SK-N-SH treated with all-trans-retinoic acid at 6 μM for 48 hours (cell line): ENCODE measurements around the gene SLC18A2.

Source experiments
- ATAC-seq: fragments of 200-7000 bp; cut with Tn5 transposase; 3 replicates; pipeline ENCODE4 v1.9.1; 2020; ENCODE audit warnings: mild to moderate bottlenecking, moderate library complexity
- ARNTL ChIP-seq: fragments of 450-650 bp; formaldehyde crosslinking; IDR thresholded peaks from 2 replicates; pipeline ENCODE4 v1.5.0; 2020; ENCODE audit warnings: low read depth, mild to moderate bottlenecking, moderate library complexity, borderline replicate concordance
- BACH2 ChIP-seq: fragments of 250-450 bp; sonication (Bioruptor Pico); IDR thresholded peaks from 2 replicates; pipeline ENCODE4 v1.9.0; 2021; ENCODE audit warnings: mild to moderate bottlenecking, borderline replicate concordance
- CREB5 ChIP-seq: fragments of 250-450 bp; sonication (Bioruptor Pico); IDR thresholded peaks from 2 replicates; pipeline ENCODE4 v1.5.1; 2020; ENCODE audit warnings: low read depth, mild to moderate bottlenecking, moderate library complexity
- CSRNP3 ChIP-seq: fragments of 250-450 bp; sonication (Bioruptor Pico); IDR thresholded peaks from 2 replicates; pipeline ENCODE4 v1.5.1; 2021; ENCODE audit warnings: mild to moderate bottlenecking, moderate library complexity
- ESRRG ChIP-seq: fragments of 250-450 bp; sonication (Bioruptor Pico); IDR thresholded peaks from 2 replicates; pipeline ENCODE4 v1.6.1; 2021; ENCODE audit warnings: mild to moderate bottlenecking
- GLIS3 ChIP-seq: fragments of 250-450 bp; sonication (Bioruptor Pico); IDR thresholded peaks from 2 replicates; pipeline ENCODE4 v1.5.0; 2020; ENCODE audit warnings: mild to moderate bottlenecking, moderate library complexity
- ISL1 ChIP-seq: fragments of 250-450 bp; sonication (Bioruptor Pico); IDR thresholded peaks from 2 replicates; pipeline ENCODE4 v2.1.2; 2022; ENCODE audit warnings: mild to moderate bottlenecking, moderate library complexity
- OSR1 ChIP-seq: fragments of 250-450 bp; sonication (Bioruptor Pico); IDR thresholded peaks from 2 replicates; pipeline ENCODE4 v1.8.0; 2022; ENCODE audit warnings: moderate library complexity, mild to moderate bottlenecking, inconsistent platforms
- POU6F1 ChIP-seq: fragments of 250-450 bp; sonication (Bioruptor Pico); IDR thresholded peaks from 2 replicates; pipeline ENCODE4 v1.8.0; 2021; ENCODE audit warnings: low read depth, mild to moderate bottlenecking, moderate library complexity, borderline replicate concordance
- PPARA ChIP-seq: fragments of 250-450 bp; sonication (Bioruptor Pico); IDR thresholded peaks from 2 replicates; pipeline ENCODE4 v1.5.0; 2020; ENCODE audit warnings: mild to moderate bottlenecking, borderline replicate concordance
- RARB ChIP-seq: fragments of 250-450 bp; sonication (Bioruptor Pico); IDR thresholded peaks from 2 replicates; pipeline ENCODE4 v1.8.0; 2021; ENCODE audit warnings: mild to moderate bottlenecking, moderate library complexity
- SNAI2 ChIP-seq: fragments of 250-450 bp; sonication (Bioruptor Pico); IDR thresholded peaks from 2 replicates; pipeline ENCODE4 v1.5.0; 2020; ENCODE audit warnings: mild to moderate bottlenecking, moderate library complexity
- TCF4 ChIP-seq: fragments of 250-450 bp; sonication (Bioruptor Pico); IDR thresholded peaks from 2 replicates; pipeline ENCODE4 v1.8.0; 2021; ENCODE audit warnings: mild to moderate bottlenecking, moderate library complexity, borderline replicate concordance
- TOX ChIP-seq: fragments of 250-450 bp; sonication (Bioruptor Pico); IDR thresholded peaks from 2 replicates; pipeline ENCODE4 v1.8.0; 2021; ENCODE audit warnings: mild to moderate bottlenecking, moderate library complexity, borderline replicate concordance
- ZC3H10 ChIP-seq: fragments of 250-450 bp; sonication (Bioruptor Pico); IDR thresholded peaks from 2 replicates; pipeline ENCODE4 v1.5.1; 2021; ENCODE audit warnings: mild to moderate bottlenecking, moderate library complexity
- ZFP3 ChIP-seq: fragments of 250-450 bp; sonication (Bioruptor Pico); IDR thresholded peaks from 2 replicates; pipeline ENCODE4 v1.5.0; 2020; ENCODE audit warnings: mild to moderate bottlenecking, moderate library complexity
- ZNF8 ChIP-seq: fragments of 450-650 bp; formaldehyde crosslinking; IDR thresholded peaks from 2 replicates; pipeline ENCODE4 v1.5.0; 2020; ENCODE audit warnings: mild to moderate bottlenecking, moderate library complexity
- TF ChIP-seq, protein P1 (sequence below): fragments of 250-450 bp; sonication (Bioruptor Pico); IDR thresholded peaks from 2 replicates; pipeline ENCODE4 v1.5.0; 2020; ENCODE audit warnings: mild to moderate bottlenecking, moderate library complexity
- TF ChIP-seq, protein P2 (sequence below): fragments of 250-450 bp; sonication (Bioruptor Pico); IDR thresholded peaks from 2 replicates; pipeline ENCODE4 v1.8.0; 2020; ENCODE audit warnings: mild to moderate bottlenecking, moderate library complexity, borderline replicate concordance

Gene SLC18A2

GRCh38 chr10:117222552-117222951 is 18.4 kb upstream of the SLC18A2 start:
- TF ChIP-seq ESRRG (CRISPR knock-in tag) (no peak), CREB5 (CRISPR knock-in tag) (no peak), PPARA (CRISPR knock-in tag) (no peak), POU6F1 (CRISPR knock-in tag) (no peak), TCF4 (CRISPR knock-in tag) (no peak), OSR1 (CRISPR knock-in tag) (no peak), RARB (CRISPR knock-in tag) (no peak), GLIS3 (CRISPR knock-in tag) (no peak), ZFP3 (CRISPR knock-in tag) (no peak), TOX (CRISPR knock-in tag) (no peak)
- TF ChIP-seq, protein P1, sequence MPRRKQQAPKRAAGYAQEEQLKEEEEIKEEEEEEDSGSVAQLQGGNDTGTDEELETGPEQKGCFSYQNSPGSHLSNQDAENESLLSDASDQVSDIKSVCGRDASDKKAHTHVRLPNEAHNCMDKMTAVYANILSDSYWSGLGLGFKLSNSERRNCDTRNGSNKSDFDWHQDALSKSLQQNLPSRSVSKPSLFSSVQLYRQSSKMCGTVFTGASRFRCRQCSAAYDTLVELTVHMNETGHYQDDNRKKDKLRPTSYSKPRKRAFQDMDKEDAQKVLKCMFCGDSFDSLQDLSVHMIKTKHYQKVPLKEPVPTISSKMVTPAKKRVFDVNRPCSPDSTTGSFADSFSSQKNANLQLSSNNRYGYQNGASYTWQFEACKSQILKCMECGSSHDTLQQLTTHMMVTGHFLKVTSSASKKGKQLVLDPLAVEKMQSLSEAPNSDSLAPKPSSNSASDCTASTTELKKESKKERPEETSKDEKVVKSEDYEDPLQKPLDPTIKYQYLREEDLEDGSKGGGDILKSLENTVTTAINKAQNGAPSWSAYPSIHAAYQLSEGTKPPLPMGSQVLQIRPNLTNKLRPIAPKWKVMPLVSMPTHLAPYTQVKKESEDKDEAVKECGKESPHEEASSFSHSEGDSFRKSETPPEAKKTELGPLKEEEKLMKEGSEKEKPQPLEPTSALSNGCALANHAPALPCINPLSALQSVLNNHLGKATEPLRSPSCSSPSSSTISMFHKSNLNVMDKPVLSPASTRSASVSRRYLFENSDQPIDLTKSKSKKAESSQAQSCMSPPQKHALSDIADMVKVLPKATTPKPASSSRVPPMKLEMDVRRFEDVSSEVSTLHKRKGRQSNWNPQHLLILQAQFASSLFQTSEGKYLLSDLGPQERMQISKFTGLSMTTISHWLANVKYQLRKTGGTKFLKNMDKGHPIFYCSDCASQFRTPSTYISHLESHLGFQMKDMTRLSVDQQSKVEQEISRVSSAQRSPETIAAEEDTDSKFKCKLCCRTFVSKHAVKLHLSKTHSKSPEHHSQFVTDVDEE (CRISPR knock-in tag), result no peak
- no peak for ATAC-seq

- ATAC-seq, result no peak
- no peak for TF ChIP-seq RARB (CRISPR knock-in tag)
- TF ChIP-seq, protein P1 (CRISPR knock-in tag), result no peak
- no peak for TF ChIP-seq BACH2 (CRISPR knock-in tag)
- TF ChIP-seq ARNTL, result no peak
- TF ChIP-seq GLIS3 (CRISPR knock-in tag), result no peak
- TF ChIP-seq SNAI2 (CRISPR knock-in tag), result no peak
- TF ChIP-seq ZNF8 (CRISPR knock-in tag), result no peak
- TF ChIP-seq OSR1 (CRISPR knock-in tag), result no peak
- TF ChIP-seq, protein P2, sequence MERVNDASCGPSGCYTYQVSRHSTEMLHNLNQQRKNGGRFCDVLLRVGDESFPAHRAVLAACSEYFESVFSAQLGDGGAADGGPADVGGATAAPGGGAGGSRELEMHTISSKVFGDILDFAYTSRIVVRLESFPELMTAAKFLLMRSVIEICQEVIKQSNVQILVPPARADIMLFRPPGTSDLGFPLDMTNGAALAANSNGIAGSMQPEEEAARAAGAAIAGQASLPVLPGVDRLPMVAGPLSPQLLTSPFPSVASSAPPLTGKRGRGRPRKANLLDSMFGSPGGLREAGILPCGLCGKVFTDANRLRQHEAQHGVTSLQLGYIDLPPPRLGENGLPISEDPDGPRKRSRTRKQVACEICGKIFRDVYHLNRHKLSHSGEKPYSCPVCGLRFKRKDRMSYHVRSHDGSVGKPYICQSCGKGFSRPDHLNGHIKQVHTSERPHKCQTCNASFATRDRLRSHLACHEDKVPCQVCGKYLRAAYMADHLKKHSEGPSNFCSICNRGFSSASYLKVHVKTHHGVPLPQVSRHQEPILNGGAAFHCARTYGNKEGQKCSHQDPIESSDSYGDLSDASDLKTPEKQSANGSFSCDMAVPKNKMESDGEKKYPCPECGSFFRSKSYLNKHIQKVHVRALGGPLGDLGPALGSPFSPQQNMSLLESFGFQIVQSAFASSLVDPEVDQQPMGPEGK, result no peak
- TF ChIP-seq ISL1 (CRISPR knock-in tag), result no peak
- TF ChIP-seq ESRRG (CRISPR knock-in tag), result no peak
- no peak for TF ChIP-seq CSRNP3 (CRISPR knock-in tag)
- TF ChIP-seq ZC3H10 (CRISPR knock-in tag), result no peak
Observed at GRCh38 chr10:117222976-117223692, 17.8 kb upstream of the SLC18A2 start.
